Natural killer cell (primary cell): ENCODE results near the gene HCRTR1. TPM values are rescaled to one million over a fixed set of nuclear protein-coding genes. Genes with fewer than 3 reads are reported as not detected.

Source experiments
- ATAC-seq, 3 donors: fragments of 150-1000 bp in 2 of 3; fragments of 200-7000 bp in 1 of 3; cut with Tn5 transposase; 1 replicate in 1 of 3; 2 replicates in 2 of 3; pipeline ENCODE4 v1.10.0; 2021; ENCODE audit warnings: mild to moderate bottlenecking in 2 of 3, moderate library complexity in 2 of 3
- DNase-seq, 2 donors: peaks; one replicate each; pipeline versions ENCODE4 v3.0.0 to v3.0.0-alpha.2; 2013 to 2021; ENCODE audit warnings: mixed read lengths in 1 of 2
- H3K27ac ChIP-seq: one replicate; pipeline ENCODE4 v1.5.1; 2013; ENCODE audit warnings: mild to moderate bottlenecking, low read length
- H3K27me3 ChIP-seq: one replicate; pipeline ENCODE4 v1.6.1; 2013; ENCODE audit warnings: low read length; ENCODE audit not compliant: control insufficient read depth, insufficient read depth
- H3K36me3 ChIP-seq: one replicate; pipeline ENCODE4 v1.6.1; 2013; ENCODE audit warnings: low read length; ENCODE audit not compliant: control insufficient read depth, insufficient read depth
- H3K4me1 ChIP-seq: one replicate; pipeline ENCODE4 v1.6.1; 2013; ENCODE audit warnings: low read length; ENCODE audit not compliant: control insufficient read depth, insufficient read depth
- H3K4me3 ChIP-seq: one replicate; pipeline ENCODE4 v1.5.1; 2013; ENCODE audit warnings: low read length
- H3K9me3 ChIP-seq: one replicate; pipeline ENCODE4 v1.6.1; 2013; ENCODE audit warnings: low read length; ENCODE audit not compliant: control insufficient read depth, insufficient read depth
- H3K27ac Mint-ChIP-seq, 2 donors: one replicate each; pipeline ENCODE4 v1.8.0; 2022; ENCODE audit warnings: mild to moderate bottlenecking in 2 of 2, mixed read lengths in 2 of 2, moderate library complexity in 1 of 2
- H3K27me3 Mint-ChIP-seq, 2 donors: one replicate each; pipeline ENCODE4 v1.8.0; 2022; ENCODE audit warnings: low read depth in 2 of 2, mixed read lengths in 2 of 2
- H3K36me3 Mint-ChIP-seq: one replicate; pipeline ENCODE4 v1.8.0; 2022; ENCODE audit warnings: mixed read lengths
- H3K4me1 Mint-ChIP-seq, 2 donors: one replicate each; pipeline ENCODE4 v1.8.0; 2022; ENCODE audit warnings: mixed read lengths in 2 of 2
- H3K4me3 Mint-ChIP-seq: one replicate; pipeline ENCODE4 v1.8.0; 2022; ENCODE audit warnings: mild to moderate bottlenecking, moderate library complexity, mixed read lengths
- H3K9me3 Mint-ChIP-seq, 2 donors: one replicate each; pipeline ENCODE4 v1.8.0; 2022; ENCODE audit warnings: mixed read lengths in 2 of 2
- CTCF ChIP-seq: fragments of 200-600 bp; IDR thresholded peaks from one replicate; pipeline ENCODE4 v1.8.0; 2022; ENCODE audit warnings: antibody characterized with exemption
- WGBS: methylation state at CpG from one replicate; pipeline ENCODE4 v1.1.7; 2013; ENCODE audit warnings: missing lambda C conversion rate; ENCODE audit not compliant: insufficient coverage; 5-methylcytosine and 5-hydroxymethylcytosine counted together
- intact Hi-C: fragments of 100-400 bp; cut with micrococcal nuclease; formaldehyde crosslinking; loops from one replicate; pipeline ENCODE4 v1.14.2; 2022
- total RNA-seq, 4 donors: library from RNA; stranded (reverse); fragments of 120-200 nt in 1 of 4; gene quantifications; one replicate each; pipeline versions ENCODE4 v1.2.3 to v1.2.4, GENCODE V29; 2013 to 2022

Gene HCRTR1
- total RNA-seq, 3 donors from 2014 or later (not counting 1 experiment from before 2014, with no cell fraction given): not detected

GRCh38 chr1:31671147-31671546 lies 53.7 kb downstream of the HCRTR1 start:
- intact Hi-C loops: no loop called here
- Histone ChIP-seq H3K27me3 (peaks cover 6% of the 10 kb centered on the region), H3K4me1 (peaks cover 11% of the 10 kb centered on the region), H3K9me3 (no peaks in the 10 kb centered on the region), H3K27ac (no peak overlapping the region), H3K4me3 (no peak overlapping the region), H3K36me3 (no peaks in the 10 kb centered on the region)
- 93% methylated on average over 11 of the region's 11 CpGs for WGBS
- ATAC-seq (no peak), DNase-seq (no peak)
- Mint-ChIP-seq H3K4me1 (peaks cover 7 to 12% of the 10 kb centered on the region in 2 donors), H3K9me3 (no peaks in the 10 kb centered on the region), H3K36me3 (no peaks in the 10 kb centered on the region), H3K27ac (no peak overlapping the region), H3K27me3 (peaks cover 23 to 25% of the 10 kb centered on the region in 2 donors), H3K4me3 (no peak overlapping the region)
- TF ChIP-seq CTCF: no peak

GRCh38 chr1:31671561-31672201 lies 54.2 kb downstream of the HCRTR1 start:
- no peak for TF ChIP-seq CTCF
- 94% methylated on average over 8 of the region's 8 CpGs for WGBS
- DNase-seq: no peak
- Histone ChIP-seq H3K36me3 (no peaks in the 10 kb centered on the region), H3K27me3 (peaks cover 6% of the 10 kb centered on the region), H3K27ac (no peak overlapping the region), H3K9me3 (no peaks in the 10 kb centered on the region), H3K4me1 (peaks cover 11% of the 10 kb centered on the region), H3K4me3 (no peak overlapping the region)
- H3K4me1 Mint-ChIP-seq: peaks cover 7 to 12% of the 10 kb centered on the region in 2 donors
- peaks cover 23 to 25% of the 10 kb centered on the region in 2 donors for H3K27me3 Mint-ChIP-seq
- ATAC-seq: no peak
- no peaks in the 10 kb centered on the region for H3K36me3 Mint-ChIP-seq
- no peak overlapping the region for H3K4me3 Mint-ChIP-seq
- intact Hi-C loops: no loop called here
- H3K9me3 Mint-ChIP-seq: no peaks in the 10 kb centered on the region
- H3K27ac Mint-ChIP-seq: no peak overlapping the region

GRCh38 chr1:31672986-31673385 lies 55.5 kb downstream of the HCRTR1 start:
- WGBS: 87% methylated on average over 13 of the region's 13 CpGs
- Mint-ChIP-seq H3K27ac (no peak overlapping the region), H3K9me3 (no peaks in the 10 kb centered on the region), H3K4me3 (no peak overlapping the region), H3K36me3 (no peaks in the 10 kb centered on the region), H3K27me3 (peaks cover 25 to 29% of the 10 kb centered on the region in 2 donors), H3K4me1 (peaks cover 7 to 12% of the 10 kb centered on the region in 2 donors)
- ATAC-seq (no peak), DNase-seq (no peak)
- Histone ChIP-seq H3K27me3 (peaks cover 6% of the 10 kb centered on the region), H3K27ac (no peak overlapping the region), H3K4me1 (peaks cover 11% of the 10 kb centered on the region), H3K9me3 (no peaks in the 10 kb centered on the region), H3K36me3 (no peaks in the 10 kb centered on the region), H3K4me3 (no peak overlapping the region)
- intact Hi-C loops: no loop called here
- no peak for TF ChIP-seq CTCF

- DNase-seq (no peak), ATAC-seq (no peak)
- Histone ChIP-seq H3K27ac (no peak overlapping the region), H3K9me3 (no peaks in the 10 kb centered on the region), H3K27me3 (peaks cover 6% of the 10 kb centered on the region), H3K4me3 (no peak overlapping the region), H3K36me3 (no peaks in the 10 kb centered on the region), H3K4me1 (peaks cover 11% of the 10 kb centered on the region)
- Mint-ChIP-seq H3K27me3 (peaks cover 25 to 29% of the 10 kb centered on the region in 2 donors), H3K27ac (no peak overlapping the region), H3K4me1 (peaks cover 7 to 12% of the 10 kb centered on the region in 2 donors), H3K9me3 (no peaks in the 10 kb centered on the region), H3K4me3 (no peak overlapping the region), H3K36me3 (no peaks in the 10 kb centered on the region)
- TF ChIP-seq CTCF: no peak
- intact Hi-C loops: no loop called here
- WGBS: 84% methylated on average over 8 of the region's 9 CpGs
Observed at GRCh38 chr1:31673433-31673832, 55.9 kb downstream of the HCRTR1 start.
